NCI-H2029 (cell line): ENCODE measurements around the gene KISS1.

ENCODE experiments used
- DNase-seq: peaks from one replicate; lab custom pipeline; 2025; lab: John Stamatoyannopoulos, UW

The KISS1 gene

DNA sequence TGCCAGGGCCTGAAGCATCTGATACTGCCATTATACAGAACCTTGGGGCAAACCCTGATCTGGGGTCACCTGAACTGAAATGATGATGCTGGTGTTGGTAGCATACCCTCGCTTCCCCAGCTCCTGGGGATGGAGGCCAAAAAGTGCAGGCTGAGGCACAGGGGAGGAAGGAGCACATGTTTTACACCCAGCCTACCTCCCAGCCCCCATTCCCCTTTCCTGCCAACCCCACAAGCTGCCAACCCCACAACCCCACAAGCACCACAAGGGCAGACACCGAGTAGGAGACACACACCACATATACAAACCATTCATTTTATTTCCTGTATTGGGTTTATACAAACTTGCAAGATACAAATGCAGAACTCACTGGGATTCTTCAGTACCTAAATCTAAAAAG is 22.3 kb upstream of the KISS1 start:
- DNase-seq, result no peak

DNA sequence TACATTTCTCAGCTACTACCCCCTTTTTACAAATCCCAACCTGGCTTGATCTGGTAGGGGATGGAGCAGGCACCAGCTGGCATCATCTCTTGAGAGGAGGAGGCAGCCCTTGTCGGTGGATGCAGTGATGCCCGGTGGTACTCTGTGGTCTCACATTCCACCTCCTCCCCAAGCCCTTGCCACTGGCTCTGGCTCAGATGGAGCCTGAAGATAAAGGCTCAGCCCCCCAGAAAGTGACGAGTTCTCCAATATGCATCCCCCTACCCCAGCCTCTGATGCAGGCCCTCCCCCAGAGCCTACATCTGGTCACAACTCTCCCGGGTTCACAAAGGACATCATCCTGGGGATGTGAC is 21.3 kb upstream of the KISS1 start:
- no peak for DNase-seq

DNA sequence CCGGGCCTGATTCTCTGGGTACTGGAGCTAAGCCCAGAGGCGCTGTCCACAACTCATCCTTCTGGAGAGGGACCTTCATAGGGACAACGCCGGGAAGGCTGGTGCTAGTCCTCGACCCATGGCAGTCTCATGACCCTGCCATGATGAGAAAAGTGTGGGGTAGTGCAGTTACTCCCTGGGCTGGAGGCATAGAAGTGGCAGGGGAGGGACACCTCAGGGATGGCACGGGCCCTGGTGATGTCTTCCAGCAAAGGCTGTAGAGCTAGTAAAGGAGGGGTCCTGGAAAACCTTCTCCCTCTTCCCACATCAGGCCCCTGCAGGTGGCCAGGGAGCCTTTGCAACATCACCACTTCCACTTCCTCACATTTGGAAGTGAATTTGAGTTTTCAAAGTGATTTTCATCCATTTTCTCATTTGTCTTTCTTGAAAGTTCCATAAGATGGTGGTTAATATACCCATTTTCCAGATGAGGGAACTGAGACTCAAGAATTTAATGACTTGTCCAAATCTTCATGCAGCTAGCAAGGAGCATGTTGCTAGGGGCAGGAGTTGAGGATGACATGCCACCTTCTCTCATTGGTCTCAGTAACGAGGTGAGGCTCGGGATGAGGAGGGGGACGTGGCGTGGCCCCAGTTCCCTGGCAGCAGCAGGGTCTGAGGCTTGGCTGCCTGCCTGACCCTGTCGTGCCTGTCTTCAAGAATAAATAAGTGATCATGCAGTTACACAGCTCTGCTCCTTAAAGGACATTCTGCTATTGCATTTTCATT is 20.8 kb upstream of the KISS1 start:
- DNase-seq, result no peak

- DNase-seq, result no peak
These were observed 19.9 kb upstream of the KISS1 start for GRCh38 chr1:204216236-204216635.

DNA sequence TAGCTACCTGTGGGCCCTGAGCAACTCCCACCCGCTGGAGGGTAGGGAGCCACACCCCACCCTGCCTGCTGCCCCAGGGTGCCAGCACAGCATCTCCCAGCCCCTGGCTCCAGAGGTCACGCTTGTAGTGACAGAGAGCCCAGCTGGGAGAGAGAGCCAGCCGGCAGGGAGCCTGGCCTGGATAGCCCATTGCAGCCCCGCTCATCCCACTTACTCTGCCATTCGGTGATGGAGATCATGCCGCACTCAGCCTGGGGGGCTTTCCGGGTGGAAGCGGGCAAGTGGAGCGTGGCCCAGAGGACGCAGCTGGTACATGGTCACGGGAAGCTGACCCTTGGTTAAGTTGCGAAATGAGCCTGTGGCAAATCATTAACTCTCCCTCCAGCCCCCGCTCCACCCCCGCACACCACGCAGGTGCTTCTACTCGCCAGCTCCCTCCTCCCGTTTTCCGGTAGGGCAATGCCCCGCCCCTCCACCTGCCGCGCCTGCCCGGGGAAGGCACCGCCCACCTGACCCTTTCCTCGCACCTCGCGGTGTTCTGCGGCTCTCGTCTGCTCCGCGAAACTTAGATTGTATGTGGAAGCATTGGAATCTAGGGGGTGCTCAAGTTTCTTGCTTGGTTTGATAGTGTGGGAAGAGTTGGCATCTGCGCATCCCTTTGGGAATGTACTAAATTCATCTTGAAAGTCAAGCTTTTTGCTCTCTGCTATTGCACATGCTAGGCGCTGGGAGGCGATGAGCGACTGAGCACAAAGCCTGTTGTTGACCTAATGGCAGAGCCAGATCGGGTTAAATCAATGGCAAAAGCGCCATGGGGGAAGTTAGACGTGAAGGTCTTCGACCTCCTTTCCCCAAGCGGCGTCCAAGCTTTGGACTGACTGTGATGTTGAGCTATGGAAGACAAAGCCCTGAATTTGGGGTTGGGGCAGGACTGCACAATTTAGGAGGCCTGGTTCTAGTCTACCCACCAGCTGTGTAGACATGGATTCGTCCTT is 17.7 kb upstream of the KISS1 start, which contains the start of gene GOLT1A:
Gene GOLT1A (minus strand): TSS at position 321 of the 995 bp plus-strand sequence. CDS start 82 bp downstream, at position 239.
- DNase-seq, result peak; percentile 57

DNA sequence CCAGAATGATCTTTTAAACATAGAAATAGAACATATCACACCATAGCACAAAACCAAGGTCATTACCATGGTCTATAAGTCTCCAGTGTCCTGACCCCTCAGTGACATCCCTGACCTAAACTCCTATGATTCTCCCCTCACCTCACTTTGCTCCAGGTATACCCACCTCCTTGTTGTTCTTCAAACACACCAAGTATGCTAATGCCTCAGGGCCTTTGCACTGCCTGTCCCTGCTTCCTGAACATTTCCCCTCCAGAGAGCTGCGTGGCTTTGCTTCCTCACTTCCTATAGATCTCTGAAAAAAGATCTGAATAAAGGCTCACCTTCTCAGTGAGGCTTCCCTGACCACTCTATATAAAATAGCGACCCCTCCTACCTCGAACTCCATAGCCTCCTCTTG is 16.4 kb upstream of the KISS1 start:
- no peak for DNase-seq

DNA sequence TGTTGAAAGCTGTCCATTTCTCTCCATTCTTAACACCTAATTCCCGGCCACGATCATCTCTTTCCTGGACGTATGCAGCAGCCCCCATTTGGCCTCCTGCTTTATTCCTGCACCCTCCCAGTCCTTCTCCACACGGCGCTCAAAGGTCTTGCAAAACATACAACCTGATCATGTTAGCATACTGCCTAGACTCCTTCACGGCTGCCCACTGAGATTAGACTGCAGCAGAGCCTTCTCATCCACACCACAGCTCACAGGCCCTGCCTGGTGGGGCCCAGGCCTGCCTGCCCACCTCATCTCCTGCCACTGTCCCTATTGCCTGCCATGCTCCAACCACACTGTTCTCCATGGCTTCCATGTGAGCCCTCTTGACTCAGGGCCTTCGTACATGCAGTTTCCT is 14.8 kb upstream of the KISS1 start:
- no peak for DNase-seq

GRCh38 chr1:204207136-204207616 is 10.9 kb upstream of the KISS1 start:
- peak; percentile 19 for DNase-seq

DNA sequence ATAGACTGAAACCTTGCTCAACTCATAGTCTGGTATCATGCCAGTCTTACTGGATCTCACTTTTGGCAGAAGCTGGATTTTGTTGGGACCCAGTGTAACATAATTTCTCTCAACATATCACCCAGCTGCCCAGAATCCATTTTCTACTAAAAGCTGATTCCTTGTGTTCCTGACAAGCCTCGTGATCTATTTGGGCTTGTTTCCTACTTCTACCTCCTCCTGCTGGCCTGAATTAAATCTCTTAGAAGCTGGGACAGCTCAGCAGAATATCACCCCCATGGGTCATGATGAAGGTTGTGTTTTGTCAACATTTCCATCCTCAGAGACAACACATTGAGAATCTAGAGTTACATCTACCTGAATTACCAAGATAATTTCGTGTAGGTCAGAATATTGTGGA is 9.8 kb upstream of the KISS1 start:
- no peak for DNase-seq

DNA sequence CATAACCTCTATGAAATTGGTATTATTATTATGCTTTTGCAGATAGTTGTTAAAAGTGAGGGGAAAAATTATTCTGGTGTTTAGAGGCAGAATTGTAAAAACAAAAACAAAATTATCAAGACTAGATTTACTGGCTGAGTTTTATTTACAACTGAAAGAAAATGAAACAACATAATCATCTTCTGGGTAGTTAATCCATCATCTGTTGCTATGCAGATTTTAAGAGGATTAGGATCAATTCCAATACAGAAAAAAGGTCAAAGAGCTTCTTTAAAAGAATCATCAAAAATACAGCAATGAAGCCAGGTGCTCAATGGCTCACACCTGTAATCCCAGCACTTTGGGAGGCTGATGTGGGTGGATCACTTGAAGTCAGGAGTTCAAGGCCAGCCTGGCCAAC is 9.2 kb upstream of the KISS1 start:
- no peak for DNase-seq

DNA sequence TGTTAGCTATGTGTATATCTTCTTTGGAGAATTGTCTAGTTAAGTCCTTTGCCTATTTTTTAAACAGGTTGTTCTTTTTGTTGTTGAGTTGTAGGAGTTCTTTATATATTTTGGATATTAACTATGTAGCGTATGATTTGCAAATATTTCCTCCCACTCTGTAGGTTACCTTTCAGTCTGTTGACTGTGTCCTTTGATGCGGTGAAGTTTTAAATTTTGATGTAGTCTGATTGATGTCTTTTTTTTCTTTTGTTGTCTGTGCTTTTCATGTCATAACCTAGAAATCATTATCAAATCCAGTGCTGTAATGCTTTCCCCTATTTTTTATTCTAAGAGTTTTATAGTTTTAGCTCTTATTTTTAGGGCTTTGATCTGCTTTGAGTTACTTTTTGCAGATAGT is 8.7 kb upstream of the KISS1 start:
- no peak for DNase-seq

DNA sequence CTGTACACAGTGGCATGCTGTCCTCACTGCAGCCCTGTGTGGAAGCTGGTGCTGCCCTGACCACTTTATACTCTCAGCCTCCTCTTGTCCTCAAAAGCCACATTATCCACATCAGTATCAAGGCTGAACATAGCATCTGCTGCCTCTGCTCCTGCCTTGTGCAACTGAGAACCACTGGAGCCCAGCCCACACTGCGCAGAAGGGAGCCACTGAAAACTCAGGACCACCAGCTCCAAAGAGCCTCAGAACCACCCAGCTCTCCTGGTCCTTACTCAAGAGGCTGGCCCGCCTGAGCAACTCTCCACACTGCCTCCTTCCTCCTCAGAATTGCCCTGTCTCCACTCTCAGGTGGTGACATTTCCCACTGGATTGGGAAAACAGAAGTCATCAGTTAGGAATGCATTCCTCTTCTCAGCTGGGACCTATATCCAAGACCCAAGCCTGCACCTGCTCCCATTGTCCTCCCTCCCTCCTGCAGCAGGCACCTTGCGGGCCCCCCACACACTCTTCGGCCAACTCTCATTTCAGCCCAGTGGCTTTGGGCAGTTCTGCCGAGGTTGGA is 7.0 kb upstream of the KISS1 start:
- DNase-seq, result no peak

- DNase-seq, result no peak
These were observed 6.2 kb upstream of the KISS1 start for GRCh38 chr1:204202481-204202880.

- no peak for DNase-seq
These were observed 5.2 kb upstream of the KISS1 start for GRCh38 chr1:204201348-204202040.

GRCh38 chr1:204199579-204199978 is 3.3 kb upstream of the KISS1 start:
- no peak for DNase-seq

- DNase-seq, result no peak
These were observed 2.4 kb upstream of the KISS1 start for GRCh38 chr1:204198348-204199340.

DNA sequence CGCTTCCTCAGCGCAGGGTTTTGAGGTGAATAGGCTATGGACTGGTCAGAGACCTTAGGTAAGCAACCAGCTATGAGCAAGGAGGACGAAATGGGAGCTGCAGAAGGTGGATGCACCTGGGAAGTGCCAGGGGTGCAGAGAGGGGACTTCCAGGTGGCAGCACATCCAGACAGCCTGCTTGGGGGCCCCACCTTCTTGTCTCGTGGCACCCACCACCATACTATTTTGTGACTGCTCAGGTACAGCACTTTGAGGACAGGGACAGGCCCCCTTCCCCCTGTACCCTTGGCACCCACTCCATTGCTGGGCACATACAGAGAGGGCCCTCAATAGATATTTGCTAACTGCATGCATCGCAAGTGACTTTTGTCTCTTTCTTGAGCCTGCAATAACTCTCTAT is 777 bp upstream of the KISS1 start:
- no peak for DNase-seq

- DNase-seq, result no peak
These were observed 1.5 kb downstream of the KISS1 start for GRCh38 chr1:204194771-204195170.

DNA sequence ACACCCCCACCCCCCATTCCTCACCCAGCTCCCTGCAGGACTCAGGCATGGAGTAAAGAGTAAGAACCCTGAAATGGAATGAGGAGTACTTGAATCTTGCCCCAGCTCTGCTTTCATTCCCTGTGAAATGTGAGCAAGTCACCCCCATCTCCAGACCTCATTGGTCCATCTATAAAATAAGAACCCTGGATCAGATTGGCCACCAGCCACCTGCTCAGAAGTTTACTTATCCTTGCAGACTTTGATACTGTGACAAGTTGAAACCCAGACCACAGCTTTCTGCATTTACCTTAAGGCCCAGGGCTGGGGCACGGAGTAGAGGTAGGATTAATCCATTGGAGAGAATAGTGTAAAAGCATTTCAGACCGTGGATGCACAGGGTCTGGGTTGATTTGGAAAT is 2.2 kb downstream of the KISS1 start:
- no peak for DNase-seq

GRCh38 chr1:204192589-204193352 is 3.5 kb downstream of the KISS1 start:
- no peak for DNase-seq
